MM.1S (cell line): ENCODE measurements around the gene OR4M1.
"Not testable (repeated sequence)": the region's sequence is repeated elsewhere in the genome, so short reads cannot be mapped to it uniquely, and the experiment has no call there.

Experiments
- DNase-seq: peaks from one replicate; pipeline ENCODE4 v3.0.0-alpha.2; 2015
- H2AFZ ChIP-seq: fragments of 300-600 bp; sonication (generic); 2 replicates; pipeline ENCODE4 v1.6.0; 2016; ENCODE audit warnings: antibody characterized with exemption, low read length
- H3F3A ChIP-seq: fragments of 300-600 bp; sonication (generic); 2 replicates; pipeline ENCODE4 v1.6.1; 2016; ENCODE audit warnings: mild to moderate bottlenecking, antibody characterized with exemption, low read length, moderate library complexity, mixed read lengths; ENCODE audit not compliant: insufficient read depth
- H3K27ac ChIP-seq: fragments of 300-600 bp; sonication (generic); 2 replicates; pipeline ENCODE4 v1.5.1; 2016; ENCODE audit warnings: mild to moderate bottlenecking, low read length
- H3K27me3 ChIP-seq: fragments of 300-600 bp; sonication (generic); replicated peaks from 2 replicates; pipeline ENCODE4 v1.6.0; 2016; ENCODE audit warnings: low read length; ENCODE audit not compliant: insufficient read depth
- H3K36me3 ChIP-seq: fragments of 300-600 bp; sonication (generic); replicated peaks from 2 replicates; pipeline ENCODE4 v1.6.1; 2016; ENCODE audit warnings: mild to moderate bottlenecking, low read length, mixed read lengths; ENCODE audit not compliant: insufficient read depth
- H3K4me1 ChIP-seq: fragments of 300-600 bp; sonication (generic); 2 replicates; pipeline ENCODE4 v1.6.1; 2016; ENCODE audit warnings: low read length, mixed read lengths
- H3K4me2 ChIP-seq: fragments of 300-600 bp; sonication (generic); 2 replicates; pipeline ENCODE4 v1.6.0; 2016; ENCODE audit warnings: low read depth, low read length
- H3K4me3 ChIP-seq: fragments of 300-600 bp; sonication (generic); 2 replicates; pipeline ENCODE4 v1.5.1; 2016; ENCODE audit warnings: low read length, mixed read lengths
- H3K79me2 ChIP-seq: fragments of 300-600 bp; sonication (generic); 2 replicates; pipeline ENCODE4 v1.6.1; 2016; ENCODE audit warnings: mixed run types, low read length, mixed read lengths
- H3K9ac ChIP-seq: fragments of 300-600 bp; sonication (generic); 2 replicates; pipeline ENCODE4 v1.6.1; 2016; ENCODE audit warnings: low read length, mixed read lengths
- H3K9me2 ChIP-seq: fragments of 300-600 bp; sonication (generic); replicated peaks from 2 replicates; pipeline ENCODE4 v1.6.1; 2016; ENCODE audit warnings: mild to moderate bottlenecking, low read length, mixed read lengths; ENCODE audit not compliant: insufficient read depth
- H3K9me3 ChIP-seq: fragments of 300-600 bp; sonication (generic); replicated peaks from 2 replicates; pipeline ENCODE4 v1.6.1; 2016; ENCODE audit warnings: mild to moderate bottlenecking, low read length, mixed read lengths; ENCODE audit not compliant: insufficient read depth
- H4K20me1 ChIP-seq: fragments of 300-600 bp; sonication (generic); 2 replicates; pipeline ENCODE4 v1.6.1; 2016; ENCODE audit warnings: mild to moderate bottlenecking, low read length, moderate library complexity, mixed read lengths; ENCODE audit not compliant: insufficient read depth
- CTCF ChIP-seq: fragments of 300-600 bp; sonication (generic); IDR thresholded peaks from 2 replicates; pipeline ENCODE4 v1.5.1; 2016; ENCODE audit warnings: antibody characterized with exemption, low read length, mixed read lengths
- EZH2 ChIP-seq: fragments of 300-600 bp; sonication (generic); optimal IDR thresholded peaks from 2 replicates; pipeline ENCODE3; 2017; ENCODE audit warnings: low read depth, mild to moderate bottlenecking, antibody characterized with exemption, low read length, mixed read lengths
- EZH2phosphoT487 ChIP-seq: fragments of 300-600 bp; sonication (generic); IDR thresholded peaks from 2 replicates; pipeline ENCODE4 v1.6.1; 2018; ENCODE audit warnings: antibody characterized with exemption, low read length

OR4M1 gene

DNA sequence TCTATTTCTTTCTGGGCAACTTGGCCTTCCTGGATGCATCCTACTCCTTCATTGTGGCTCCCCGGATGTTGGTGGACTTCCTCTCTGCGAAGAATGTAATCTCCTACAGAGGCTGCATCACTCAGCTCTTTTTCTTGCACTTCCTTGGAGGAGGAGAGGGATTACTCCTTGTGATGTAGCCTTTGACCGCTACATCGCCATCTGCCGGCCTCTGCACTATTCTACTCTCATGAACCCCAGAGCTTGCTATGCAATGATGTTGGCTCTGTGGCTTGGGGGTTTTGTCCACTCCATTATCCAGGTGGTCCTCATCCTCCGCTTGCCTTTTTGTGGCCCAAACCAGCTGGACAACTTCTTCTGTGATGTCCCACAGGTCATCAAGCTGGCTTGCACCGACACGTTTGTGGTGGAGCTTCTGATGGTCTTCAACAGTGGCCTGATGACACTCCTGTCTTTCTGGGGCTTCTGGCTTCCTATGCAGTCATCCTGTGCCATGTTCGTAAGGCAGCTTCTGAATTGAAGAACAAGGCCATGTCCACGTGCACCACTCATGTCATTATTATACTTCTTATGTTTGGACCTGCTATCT, 23.3 kb downstream of the OR4M1 start:
- not testable (repeated sequence) for H3K4me2 ChIP-seq, H3K9me2 ChIP-seq, H2AFZ ChIP-seq, H3K27ac ChIP-seq, H4K20me1 ChIP-seq, H3K9ac ChIP-seq, DNase-seq, H3K79me2 ChIP-seq, H3K4me1 ChIP-seq, H3K27me3 ChIP-seq, H3K4me3 ChIP-seq, H3K36me3 ChIP-seq, H3K9me3 ChIP-seq, H3F3A ChIP-seq

- Histone ChIP-seq H3F3A (no peaks in the 10 kb centered on the region), H3K4me1 (no peaks in the 10 kb centered on the region), H3K79me2 (no peaks in the 10 kb centered on the region), H3K9me3 (no peaks in the 10 kb centered on the region), H4K20me1 (no peaks in the 10 kb centered on the region), H3K9me2 (no peaks in the 10 kb centered on the region), H3K36me3 (no peaks in the 10 kb centered on the region), H3K4me2 (no peak overlapping the region), H3K4me3 (no peak overlapping the region), H2AFZ (no peak overlapping the region), H3K9ac (no peak overlapping the region), H3K27ac (no peak overlapping the region), H3K27me3 (no peaks in the 10 kb centered on the region)
- no peak for DNase-seq
- TF ChIP-seq EZH2: no peak
Observed at GRCh38 chr14:19799880-19800279, 26.6 kb downstream of the OR4M1 start.

DNA sequence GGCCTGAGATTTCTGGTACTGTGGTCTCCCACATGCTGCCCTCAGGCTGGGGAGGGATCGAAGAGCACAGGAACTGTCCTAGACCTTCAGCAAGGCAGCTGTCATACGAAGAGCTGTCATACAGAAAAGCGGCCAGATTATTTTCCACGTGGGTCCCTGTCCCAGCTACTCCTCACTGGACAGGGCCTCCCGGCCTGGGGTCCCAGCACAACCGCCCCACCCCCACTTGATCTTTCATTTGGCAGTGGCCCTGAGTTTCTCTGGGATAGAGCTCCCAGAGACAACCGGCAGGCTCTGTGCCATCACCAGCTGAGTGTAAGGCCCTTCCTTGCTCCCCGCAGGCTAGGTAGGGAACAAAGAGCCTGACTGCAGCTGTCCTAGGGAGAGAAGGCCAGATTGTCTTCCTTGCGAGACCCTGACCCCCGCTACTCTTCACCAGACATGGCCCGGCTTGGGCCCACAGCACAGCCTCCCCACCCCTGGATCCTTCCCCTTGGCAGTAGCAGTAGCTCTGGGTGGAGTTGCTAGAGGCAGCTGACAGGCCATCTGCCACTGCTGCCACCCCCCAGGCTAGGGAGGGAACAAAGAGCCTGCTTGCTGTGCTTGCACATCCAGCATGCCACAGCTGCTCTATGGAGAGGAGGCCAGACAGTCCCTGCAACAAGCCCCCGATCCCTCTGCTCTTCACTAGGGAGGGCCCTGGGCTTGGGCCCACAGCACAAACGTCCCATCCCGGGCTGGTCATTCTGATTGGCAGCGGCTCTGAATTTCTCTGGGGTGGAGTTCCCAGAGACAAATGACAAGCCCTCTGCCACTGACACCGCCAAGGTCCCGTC, 27.2 kb downstream of the OR4M1 start:
- no peak overlapping the region for H3K4me3 ChIP-seq
- H3K36me3 ChIP-seq: no peaks in the 10 kb centered on the region
- H3F3A ChIP-seq: no peaks in the 10 kb centered on the region
- no peak overlapping the region for H2AFZ ChIP-seq
- H3K9me2 ChIP-seq: no peaks in the 10 kb centered on the region
- no peaks in the 10 kb centered on the region for H4K20me1 ChIP-seq
- no peaks in the 10 kb centered on the region for H3K4me1 ChIP-seq
- DNase-seq: no peak
- H3K27me3 ChIP-seq: no peaks in the 10 kb centered on the region
- no peak overlapping the region for H3K4me2 ChIP-seq
- TF ChIP-seq EZH2phosphoT487 (no peak), EZH2 (no peak), CTCF (no peak)
- no peaks in the 10 kb centered on the region for H3K9me3 ChIP-seq
- no peaks in the 10 kb centered on the region for H3K79me2 ChIP-seq
- H3K9ac ChIP-seq: no peak overlapping the region
- no peak overlapping the region for H3K27ac ChIP-seq

GRCh38 chr14:19801118-19801464, 27.8 kb downstream of the OR4M1 start:
- no peaks in the 10 kb centered on the region for H3K27me3 ChIP-seq
- no peaks in the 10 kb centered on the region for H3K79me2 ChIP-seq
- H3K36me3 ChIP-seq: no peaks in the 10 kb centered on the region
- no peak for DNase-seq
- H3K4me1 ChIP-seq: no peaks in the 10 kb centered on the region
- no peaks in the 10 kb centered on the region for H3F3A ChIP-seq
- TF ChIP-seq CTCF: no peak
- TF ChIP-seq EZH2phosphoT487: no peak
- TF ChIP-seq EZH2: no peak
- H3K9me2 ChIP-seq: no peaks in the 10 kb centered on the region
- H3K4me2 ChIP-seq: no peak overlapping the region
- no peak overlapping the region for H2AFZ ChIP-seq
- H3K9me3 ChIP-seq: no peaks in the 10 kb centered on the region
- no peaks in the 10 kb centered on the region for H4K20me1 ChIP-seq
- no peak overlapping the region for H3K9ac ChIP-seq
- H3K4me3 ChIP-seq: no peak overlapping the region
- H3K27ac ChIP-seq: no peak overlapping the region

DNA sequence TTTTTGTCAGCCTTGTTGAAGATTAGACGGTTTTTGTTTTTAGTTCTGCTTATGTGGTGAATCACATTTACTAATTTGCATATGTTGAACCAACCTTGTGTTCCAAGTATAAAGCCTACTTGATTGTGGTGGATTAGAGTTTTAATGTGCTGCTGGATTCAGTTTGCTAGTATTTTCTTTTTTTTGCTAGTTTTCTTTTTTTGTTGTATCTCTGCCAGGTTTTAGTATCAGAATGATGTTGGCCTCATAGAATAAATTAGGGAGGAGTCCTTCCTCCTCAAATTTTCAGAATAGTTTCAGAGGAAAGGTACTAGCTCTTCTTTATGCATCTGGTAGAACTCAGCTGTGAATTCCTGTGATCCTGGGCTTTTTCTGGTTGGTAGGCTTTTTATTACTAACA, 30.2 kb downstream of the OR4M1 start, which contains the start of gene OR4N2:
Gene OR4N2, plus strand, starts transcription at position 301 of the 400 bp plus-strand sequence. CDS start 23,679 bp downstream, outside the sequence.
- not testable (repeated sequence) for H3K4me2 ChIP-seq, H3K4me3 ChIP-seq, H3K36me3 ChIP-seq, H3K9me2 ChIP-seq, DNase-seq, H3K79me2 ChIP-seq, H4K20me1 ChIP-seq, H3K9ac ChIP-seq, H3K27ac ChIP-seq, H3K27me3 ChIP-seq, H3K9me3 ChIP-seq, H3K4me1 ChIP-seq, H2AFZ ChIP-seq, H3F3A ChIP-seq

GRCh38 chr14:19813171-19813920, 40.0 kb downstream of the OR4M1 start:
- not testable (repeated sequence) for H3K27me3 ChIP-seq, H3K27ac ChIP-seq, H3K9ac ChIP-seq, H3K4me3 ChIP-seq, DNase-seq, H3K9me2 ChIP-seq, H3K36me3 ChIP-seq, H3F3A ChIP-seq, H4K20me1 ChIP-seq, H3K79me2 ChIP-seq, H3K4me2 ChIP-seq, H3K4me1 ChIP-seq, H2AFZ ChIP-seq, H3K9me3 ChIP-seq
